ENCODE data around the gene CEACAM18. TPM values are rescaled to one million over a fixed set of nuclear protein-coding genes. Genes with fewer than 3 reads are reported as not detected.
"Not testable (repeated sequence)": the region's sequence is repeated elsewhere in the genome, so short reads cannot be mapped to it uniquely, and the experiment has no call there.

The CEACAM18 gene
- total RNA-seq, 4 donors from 2014 or later, result 2.4 to 4.4 (median 2.5) TPM

DNA sequence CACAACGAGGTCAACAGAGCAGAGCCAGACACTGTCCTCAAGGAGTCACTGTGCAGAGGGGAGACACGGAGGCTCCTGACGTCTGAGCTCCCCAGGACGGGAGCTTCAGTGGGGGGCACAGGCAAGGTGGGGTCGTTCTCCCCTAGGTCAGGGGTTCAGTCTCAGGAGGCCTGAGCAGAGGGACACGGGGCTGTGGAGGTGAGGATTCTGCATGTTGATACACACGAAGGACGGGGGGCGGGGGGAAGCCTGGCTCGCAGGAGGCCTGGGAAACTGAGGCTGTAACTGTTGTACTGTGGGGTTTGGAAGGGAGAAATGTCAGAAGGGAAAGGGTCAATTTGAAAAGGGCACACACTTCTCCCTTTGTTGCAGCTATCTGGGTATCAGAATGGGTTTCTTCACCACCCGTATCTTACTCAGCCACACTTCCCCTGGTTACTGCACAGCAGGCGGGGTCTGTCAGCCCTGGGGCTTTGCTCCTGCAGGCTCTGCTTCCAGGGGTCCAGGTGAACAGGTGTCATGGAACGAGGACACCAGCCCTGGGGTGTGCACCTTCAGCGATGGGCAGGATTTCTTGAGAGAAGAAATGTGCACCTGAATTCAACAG is 19.3 kb upstream of the CEACAM18 start:
- DNase-seq, result no peak
- TF ChIP-seq POLR2A (IDR thresholded peaks at IDR 0.05), result no peak
- TF ChIP-seq, protein P1, sequence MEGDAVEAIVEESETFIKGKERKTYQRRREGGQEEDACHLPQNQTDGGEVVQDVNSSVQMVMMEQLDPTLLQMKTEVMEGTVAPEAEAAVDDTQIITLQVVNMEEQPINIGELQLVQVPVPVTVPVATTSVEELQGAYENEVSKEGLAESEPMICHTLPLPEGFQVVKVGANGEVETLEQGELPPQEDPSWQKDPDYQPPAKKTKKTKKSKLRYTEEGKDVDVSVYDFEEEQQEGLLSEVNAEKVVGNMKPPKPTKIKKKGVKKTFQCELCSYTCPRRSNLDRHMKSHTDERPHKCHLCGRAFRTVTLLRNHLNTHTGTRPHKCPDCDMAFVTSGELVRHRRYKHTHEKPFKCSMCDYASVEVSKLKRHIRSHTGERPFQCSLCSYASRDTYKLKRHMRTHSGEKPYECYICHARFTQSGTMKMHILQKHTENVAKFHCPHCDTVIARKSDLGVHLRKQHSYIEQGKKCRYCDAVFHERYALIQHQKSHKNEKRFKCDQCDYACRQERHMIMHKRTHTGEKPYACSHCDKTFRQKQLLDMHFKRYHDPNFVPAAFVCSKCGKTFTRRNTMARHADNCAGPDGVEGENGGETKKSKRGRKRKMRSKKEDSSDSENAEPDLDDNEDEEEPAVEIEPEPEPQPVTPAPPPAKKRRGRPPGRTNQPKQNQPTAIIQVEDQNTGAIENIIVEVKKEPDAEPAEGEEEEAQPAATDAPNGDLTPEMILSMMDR (IDR thresholded peaks at IDR 0.05), result no peak
- Histone ChIP-seq H3K9me3 (no peaks in the 10 kb centered on the region), H3K4me3 (no peak overlapping the region), H3K27ac (no peak overlapping the region), H3K36me3 (no peaks in the 10 kb centered on the region), H3K4me1 (no peaks in the 10 kb centered on the region), H3K27me3 (no peaks in the 10 kb centered on the region)

DNA sequence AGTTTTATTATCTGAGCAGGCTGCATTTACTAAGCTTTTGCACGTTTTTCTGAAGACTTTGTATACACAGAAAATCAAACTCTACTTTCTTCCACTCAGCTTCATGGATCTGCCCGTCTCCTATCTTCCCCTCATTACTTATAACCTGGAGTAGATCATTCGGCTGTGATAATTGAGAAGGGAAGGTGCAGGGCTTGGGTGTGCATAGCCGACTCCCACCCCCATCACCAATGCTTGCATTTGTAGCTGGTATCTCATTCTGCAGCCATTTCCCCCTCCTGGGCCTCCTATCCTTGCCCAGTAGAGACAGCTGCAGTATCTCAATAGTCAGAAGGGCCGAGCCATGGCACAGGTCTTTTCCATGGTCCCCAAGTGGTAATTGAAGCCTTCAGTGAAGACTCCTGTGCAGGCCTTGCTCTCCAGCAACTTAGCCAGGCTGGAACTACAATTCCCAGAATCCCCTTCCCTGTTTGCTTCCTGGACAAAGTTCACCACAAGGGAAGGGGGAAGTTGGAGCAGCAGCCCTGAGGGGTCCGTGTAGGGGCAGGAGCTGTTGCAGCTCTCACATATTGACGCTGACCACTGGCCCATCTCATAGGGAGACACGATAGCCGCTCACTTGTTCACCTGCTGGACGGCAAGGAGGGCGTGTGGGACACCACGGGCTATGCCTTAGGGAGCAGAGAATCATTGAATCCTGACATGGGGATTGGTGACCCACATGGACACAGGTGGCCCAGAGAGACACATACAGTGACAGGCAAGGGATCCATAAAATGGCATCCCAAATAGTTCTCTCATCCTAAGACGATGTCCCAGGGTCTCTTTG is 18.0 kb upstream of the CEACAM18 start:
- Histone ChIP-seq H3K4me1 (no peaks in the 10 kb centered on the region), H3K27ac (peak overlapping the region in 1 of 4 donors; percentile 30), H3K36me3 (no peaks in the 10 kb centered on the region), H3K9me3 (no peaks in the 10 kb centered on the region), H3K27me3 (no peaks in the 10 kb centered on the region), H3K4me3 (no peak overlapping the region)
- TF ChIP-seq POLR2A (IDR thresholded peaks at IDR 0.05), result no peak
- TF ChIP-seq, protein P1 (IDR thresholded peaks at IDR 0.05), result no peak
- DNase-seq, result no peak

DNA sequence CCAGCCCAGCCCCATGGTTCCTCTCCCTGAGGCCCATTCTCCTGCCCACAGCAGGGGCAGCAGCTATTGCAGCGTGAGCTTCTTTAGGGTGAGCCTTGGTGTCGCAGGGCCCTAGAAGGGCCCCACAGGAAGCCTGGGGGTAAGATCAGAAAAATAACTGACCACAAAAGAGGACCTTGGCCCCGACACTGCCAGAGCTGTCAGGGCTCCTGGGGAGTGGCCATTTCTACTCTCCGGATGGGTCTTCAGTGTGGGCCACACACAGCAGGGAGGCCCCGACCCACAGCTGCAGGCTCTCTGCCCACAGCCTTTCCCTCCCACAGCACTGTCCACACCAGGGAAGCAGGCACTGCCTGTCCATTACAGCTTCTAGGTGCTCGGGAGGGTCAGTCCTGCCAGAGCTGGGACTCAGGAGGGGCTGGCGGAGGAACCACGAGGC is 16.6 kb upstream of the CEACAM18 start:
- TF ChIP-seq POLR2A (IDR thresholded peaks at IDR 0.05), result no peak
- TF ChIP-seq, protein P1 (IDR thresholded peaks at IDR 0.05), result no peak
- peak overlapping the region in 1 of 4 donors; percentile 30 for H3K27ac ChIP-seq
- H3K4me1 ChIP-seq, result no peaks in the 10 kb centered on the region
- peak in 1 of 3 donors; percentile 44 for DNase-seq
- no peaks in the 10 kb centered on the region for H3K36me3 ChIP-seq
- no peaks in the 10 kb centered on the region for H3K9me3 ChIP-seq
- no peak overlapping the region for H3K4me3 ChIP-seq
- H3K27me3 ChIP-seq, result no peaks in the 10 kb centered on the region

DNA sequence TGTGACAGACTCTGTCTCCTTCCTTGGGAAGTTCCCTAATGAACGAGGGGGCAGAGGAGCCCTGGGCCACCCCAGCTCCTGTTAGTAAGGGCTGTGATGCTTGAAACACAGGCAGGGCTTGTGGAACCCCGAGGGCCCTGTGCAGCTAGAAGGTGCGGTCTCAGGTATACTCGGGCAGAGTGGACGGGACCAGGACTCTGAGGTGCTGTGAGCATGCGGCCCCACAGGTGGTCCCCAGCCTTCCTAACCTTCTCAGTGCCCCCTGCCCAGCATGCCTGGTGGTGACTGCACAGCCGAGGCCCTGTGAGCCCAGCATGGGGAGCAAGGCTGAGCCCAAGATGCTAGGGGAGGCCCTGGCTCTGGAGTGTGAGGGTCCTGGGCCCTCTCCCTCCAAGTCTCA is 16.1 kb upstream of the CEACAM18 start:
- peak in 1 of 3 donors; percentile 42 for DNase-seq
- Histone ChIP-seq H3K27ac (peak overlapping the region in 1 of 4 donors; percentile 30), H3K27me3 (no peaks in the 10 kb centered on the region)

DNA sequence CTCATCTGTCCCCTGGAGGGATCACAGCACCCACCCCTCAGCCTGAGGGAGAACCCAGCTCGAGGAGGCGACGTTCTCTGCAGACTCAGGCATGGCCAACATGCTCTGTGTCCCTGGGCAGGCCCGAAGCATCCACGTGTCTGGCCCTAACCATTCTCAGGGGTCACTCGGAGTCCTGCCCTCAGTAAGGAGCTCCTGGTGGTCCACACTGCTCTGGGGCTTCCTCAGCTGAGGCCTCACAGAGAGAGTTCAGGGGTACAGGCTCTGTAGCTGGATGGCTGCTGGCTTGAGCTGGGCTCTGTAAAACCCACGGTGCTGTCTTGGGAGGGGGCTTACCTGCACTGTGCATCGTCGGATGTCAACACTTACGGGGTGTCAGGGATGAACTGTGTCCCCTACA is 15.7 kb upstream of the CEACAM18 start:
- Histone ChIP-seq H3K27ac (no peak overlapping the region), H3K4me1 (no peaks in the 10 kb centered on the region), H3K27me3 (no peaks in the 10 kb centered on the region), H3K4me3 (no peak overlapping the region), H3K36me3 (no peaks in the 10 kb centered on the region), H3K9me3 (no peaks in the 10 kb centered on the region)
- TF ChIP-seq, protein P1 (IDR thresholded peaks at IDR 0.05), result no peak
- TF ChIP-seq POLR2A (IDR thresholded peaks at IDR 0.05), result no peak
- peak in 1 of 3 donors; percentile 28 for DNase-seq

More for the DNA sequence above, 16.1 kb upstream of the CEACAM18 start:
- no peak for TF ChIP-seq POLR2A (IDR thresholded peaks at IDR 0.05)
- TF ChIP-seq, protein P1 (IDR thresholded peaks at IDR 0.05), result no peak
- no peaks in the 10 kb centered on the region for H3K4me1 ChIP-seq
- no peaks in the 10 kb centered on the region for H3K36me3 ChIP-seq
- H3K4me3 ChIP-seq, result no peak overlapping the region
- H3K9me3 ChIP-seq, result no peaks in the 10 kb centered on the region

DNA sequence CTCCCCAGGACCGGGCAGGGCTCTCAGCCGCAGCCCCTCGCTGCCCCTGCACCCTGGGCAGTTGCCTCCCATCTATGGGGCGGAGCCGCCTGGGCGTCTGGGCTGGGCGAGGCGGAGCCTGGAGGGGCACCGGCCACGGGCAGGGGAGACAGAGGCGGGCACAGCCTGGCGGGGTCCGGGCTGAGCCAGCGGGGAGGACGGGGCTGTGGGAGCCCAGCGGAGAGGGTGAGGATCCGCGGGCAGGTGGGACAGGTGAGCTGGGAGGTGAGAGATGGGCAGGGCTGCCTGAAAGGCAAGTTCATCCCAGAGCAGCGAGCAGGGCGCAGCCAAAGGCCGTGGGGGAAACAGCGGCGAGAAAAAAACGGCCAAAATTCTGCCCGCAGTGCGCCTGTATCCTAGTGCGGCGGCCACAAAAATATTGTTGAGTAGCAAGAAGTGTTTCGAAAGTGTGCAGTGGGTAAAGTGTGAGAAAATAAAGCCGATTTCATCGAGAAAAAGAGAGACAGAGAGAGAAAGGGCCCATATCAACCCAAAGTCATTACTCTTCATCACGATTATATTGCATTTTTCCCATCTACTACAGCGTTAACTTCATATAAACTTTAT is 14.3 kb upstream of the CEACAM18 start:
- peak in 1 of 3 donors; percentile 6 for DNase-seq
- not testable (repeated sequence) for H3K9me3 ChIP-seq, H3K4me1 ChIP-seq, H3K27me3 ChIP-seq, H3K36me3 ChIP-seq, H3K4me3 ChIP-seq, H3K27ac ChIP-seq

Measured in Peyer's patch (tissue), 4 donors.